GM21381 (cell line): ENCODE measurements around the gene PCBD1.

Experiments used
- ATAC-seq: cut with Tn5 transposase; IDR thresholded peaks from one replicate; pipeline ENCODE4 v1.9.1; 2021; ENCODE audit warnings: mild to moderate bottlenecking, moderate library complexity; ENCODE audit not compliant: unreplicated experiment

The PCBD1 gene

GRCh38 chr10:70838270-70838805 is 50.0 kb downstream of the PCBD1 start:
- no peak for ATAC-seq

GRCh38 chr10:70837660-70838059 is 50.7 kb downstream of the PCBD1 start:
- no peak for ATAC-seq

GRCh38 chr10:70836319-70836718 is 52.0 kb downstream of the PCBD1 start:
- no peak for ATAC-seq

GRCh38 chr10:70834441-70835151 is 53.8 kb downstream of the PCBD1 start:
- no peak for ATAC-seq

- ATAC-seq = no peak
Observed at GRCh38 chr10:70834021-70834420, 54.3 kb downstream of the PCBD1 start.

GRCh38 chr10:70833601-70834000 is 54.8 kb downstream of the PCBD1 start:
- ATAC-seq = no peak
